Mucosa of rectum (tissue), 2 donors: ENCODE results near the gene TC2N.
"Not testable (repeated sequence)": the region's sequence is repeated elsewhere in the genome, so short reads cannot be mapped to it uniquely, and the experiment has no call there.

Experiments used
- H3K27ac ChIP-seq, 2 donors: one replicate each; pipeline ENCODE4 v1.7.0; 2013; ENCODE audit warnings: inconsistent platforms in 2 of 2, low read depth in 2 of 2, low read length in 2 of 2
- H3K27me3 ChIP-seq, 2 donors: one replicate each; pipeline ENCODE4 v1.7.0; 2013; ENCODE audit warnings: low read length in 2 of 2; ENCODE audit not compliant: control insufficient read depth in 2 of 2, insufficient read depth in 2 of 2
- H3K36me3 ChIP-seq, 2 donors: one replicate each; pipeline ENCODE4 v1.7.0; 2013; ENCODE audit warnings: low read length in 2 of 2; ENCODE audit not compliant: control insufficient read depth in 2 of 2, insufficient read depth in 2 of 2
- H3K4me1 ChIP-seq, 2 donors: one replicate each; pipeline ENCODE4 v1.7.0; 2013; ENCODE audit warnings: low read length in 2 of 2, mild to moderate bottlenecking in 1 of 2; ENCODE audit not compliant: control insufficient read depth in 2 of 2, insufficient read depth in 2 of 2
- H3K4me3 ChIP-seq, 2 donors: one replicate each; pipeline ENCODE4 v1.7.0; 2013; ENCODE audit warnings: low read length in 2 of 2
- H3K9ac ChIP-seq, 2 donors: one replicate each; pipeline ENCODE4 v1.7.0; 2013; ENCODE audit warnings: low read length in 2 of 2, low read depth in 1 of 2, mild to moderate bottlenecking in 1 of 2
- H3K9me3 ChIP-seq, 2 donors: one replicate each; pipeline ENCODE4 v1.7.0; 2013; ENCODE audit warnings: low read length in 2 of 2; ENCODE audit not compliant: control insufficient read depth in 2 of 2
- donor health status: healthy.
- donor health status: Normal muscosa, but diverticular disease.

The TC2N gene

GRCh38 chr14:91857614-91858013 lies 9.7 kb downstream of the TC2N start:
- Histone ChIP-seq H3K27ac (no peak overlapping the region), H3K27me3 (no peaks in the 10 kb centered on the region), H3K36me3 (no peaks in the 10 kb centered on the region)

GRCh38 chr14:91854327-91854934 lies 12.9 kb downstream of the TC2N start:
- Histone ChIP-seq H3K27ac (no peak overlapping the region), H3K27me3 (no peaks in the 10 kb centered on the region), H3K9ac (no peak overlapping the region), H3K36me3 (no peaks in the 10 kb centered on the region), H3K9me3 (no peaks in the 10 kb centered on the region), H3K4me1 (peaks cover 0 to 3% of the 10 kb centered on the region in 2 donors), H3K4me3 (no peak overlapping the region)

More at GRCh38 chr14:91857614-91858013, 9.7 kb downstream of the TC2N start:
- H3K4me3 ChIP-seq: no peak overlapping the region
- H3K4me1 ChIP-seq: peaks cover 0 to 3% of the 10 kb centered on the region in 2 donors
- no peaks in the 10 kb centered on the region for H3K9me3 ChIP-seq
- H3K9ac ChIP-seq: no peak overlapping the region

- H3K36me3 ChIP-seq: no peaks in the 10 kb centered on the region
- no peaks in the 10 kb centered on the region for H3K9me3 ChIP-seq
- H3K9ac ChIP-seq: no peak overlapping the region
- H3K27ac ChIP-seq: no peak overlapping the region
- no peaks in the 10 kb centered on the region for H3K27me3 ChIP-seq
- H3K4me1 ChIP-seq: no peaks in the 10 kb centered on the region
- H3K4me3 ChIP-seq: no peak overlapping the region
Measured at GRCh38 chr14:91851563-91851962, 15.8 kb downstream of the TC2N start.

- H3K4me3 ChIP-seq: no peak overlapping the region
- H3K9me3 ChIP-seq: no peaks in the 10 kb centered on the region
- H3K27me3 ChIP-seq: no peaks in the 10 kb centered on the region
- H3K36me3 ChIP-seq: no peaks in the 10 kb centered on the region
- no peaks in the 10 kb centered on the region for H3K4me1 ChIP-seq
- no peak overlapping the region for H3K9ac ChIP-seq
- H3K27ac ChIP-seq: no peak overlapping the region
Measured at GRCh38 chr14:91848504-91849001, 18.8 kb downstream of the TC2N start.

GRCh38 chr14:91847693-91848092 lies 19.6 kb downstream of the TC2N start:
- H3K27ac ChIP-seq: no peak overlapping the region

GRCh38 chr14:91845652-91846051 lies 21.7 kb downstream of the TC2N start:
- no peaks in the 10 kb centered on the region for H3K27me3 ChIP-seq
- no peaks in the 10 kb centered on the region for H3K4me1 ChIP-seq
- H3K9ac ChIP-seq: no peak overlapping the region
- no peaks in the 10 kb centered on the region for H3K9me3 ChIP-seq
- no peak overlapping the region for H3K4me3 ChIP-seq
- H3K27ac ChIP-seq: no peak overlapping the region
- no peaks in the 10 kb centered on the region for H3K36me3 ChIP-seq

More at GRCh38 chr14:91847693-91848092, 19.6 kb downstream of the TC2N start:
- Histone ChIP-seq H3K4me1 (no peaks in the 10 kb centered on the region), H3K4me3 (no peak overlapping the region), H3K9me3 (no peaks in the 10 kb centered on the region), H3K9ac (no peak overlapping the region), H3K36me3 (no peaks in the 10 kb centered on the region), H3K27me3 (no peaks in the 10 kb centered on the region)

- not testable (repeated sequence) for H3K36me3 ChIP-seq, H3K27me3 ChIP-seq, H3K27ac ChIP-seq, H3K9ac ChIP-seq, H3K4me3 ChIP-seq, H3K9me3 ChIP-seq, H3K4me1 ChIP-seq
Measured at GRCh38 chr14:91845056-91845455, 22.3 kb downstream of the TC2N start.

- Histone ChIP-seq H3K27ac (no peak overlapping the region), H3K9ac (no peak overlapping the region), H3K9me3 (no peaks in the 10 kb centered on the region), H3K4me3 (no peak overlapping the region), H3K36me3 (no peaks in the 10 kb centered on the region), H3K27me3 (no peaks in the 10 kb centered on the region), H3K4me1 (no peaks in the 10 kb centered on the region)
Measured at GRCh38 chr14:91844029-91844428, 23.3 kb downstream of the TC2N start.

GRCh38 chr14:91843437-91843836 lies 23.9 kb downstream of the TC2N start:
- H3K27me3 ChIP-seq: no peaks in the 10 kb centered on the region
- no peak overlapping the region for H3K9ac ChIP-seq
- H3K27ac ChIP-seq: no peak overlapping the region
- no peaks in the 10 kb centered on the region for H3K4me1 ChIP-seq
- no peaks in the 10 kb centered on the region for H3K9me3 ChIP-seq
- H3K36me3 ChIP-seq: no peaks in the 10 kb centered on the region
- no peak overlapping the region for H3K4me3 ChIP-seq

GRCh38 chr14:91841065-91841464 lies 26.3 kb downstream of the TC2N start:
- Histone ChIP-seq H3K27me3 (peaks cover 0 to 2% of the 10 kb centered on the region in 2 donors), H3K9me3 (no peaks in the 10 kb centered on the region), H3K36me3 (no peaks in the 10 kb centered on the region), H3K4me1 (peaks cover 4 to 5% of the 10 kb centered on the region in 2 donors), H3K27ac (no peak overlapping the region), H3K4me3 (no peak overlapping the region), H3K9ac (no peak overlapping the region)
